ENCODE data around the gene PDS5B. TPM values are rescaled to one million over a fixed set of nuclear protein-coding genes. Genes with fewer than 3 reads are reported as not detected.

The PDS5B gene
- total RNA-seq, 1 experiment from 2014 or later: 26.5 TPM

DNA sequence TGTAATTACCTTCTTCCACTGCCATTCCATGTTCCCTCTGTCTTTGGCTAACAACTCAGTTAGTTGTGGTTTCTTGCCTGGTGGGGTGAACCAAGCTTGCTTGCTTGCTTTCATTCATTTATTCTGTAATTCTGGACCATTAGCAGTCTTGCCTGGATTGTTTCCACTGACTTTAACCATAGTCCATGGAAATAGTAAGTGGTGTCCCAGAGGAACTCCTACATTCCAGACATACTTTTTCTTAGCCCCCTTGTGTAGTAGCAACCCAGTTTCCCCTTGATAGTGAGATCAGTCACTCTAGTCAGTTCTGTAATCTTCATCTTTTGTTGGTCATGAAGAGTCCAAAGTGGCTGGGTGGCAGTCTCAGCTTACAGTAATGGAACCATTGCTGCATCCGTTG lies 23.2 kb downstream of the PDS5B start:
- Histone ChIP-seq H3K36me3 (ENCODE audit: control insufficient read depth in 1 of 2, insufficient read depth in 2 of 2, low read length in 2 of 2) (no peaks in the 10 kb centered on the region), H3K79me2 (ENCODE audit: insufficient read depth, low read length) (peaks cover 80% of the 10 kb centered on the region), H3K4me2 (ENCODE audit: low read length) (no peak overlapping the region), H3K27me3 (ENCODE audit: insufficient read depth, low read length) (no peaks in the 10 kb centered on the region), H3K4me1 (ENCODE audit: control insufficient read depth in 1 of 2, insufficient read depth in 2 of 2, low read length in 2 of 2) (no peaks in the 10 kb centered on the region), H3K9me3 (ENCODE audit: control insufficient read depth in 1 of 2, insufficient read depth in 1 of 2, low read depth in 1 of 2, low read length in 2 of 2) (no peaks in the 10 kb centered on the region), H2AFZ (ENCODE audit: low read depth, low read length, poor library complexity, severe bottlenecking) (no peak overlapping the region), H3K4me3 (replicated peaks in 1 of 2; ENCODE audit: low read depth in 1 of 2, low read length in 2 of 2) (no peak overlapping the region), H3K9me2 (ENCODE audit: insufficient read depth) (no peaks in the 10 kb centered on the region), H3K9ac (ENCODE audit: low read length) (no peak overlapping the region), H4K20me1 (ENCODE audit: insufficient read depth) (peaks cover 6% of the 10 kb centered on the region; the same call in 1 of the 2 replicates), H3K27ac (ENCODE audit: low read depth, low read length) (no peak overlapping the region)
- TF ChIP-seq SP1 (IDR thresholded peaks at IDR 0.05; ENCODE audit: low read depth): no peak
- TF ChIP-seq, protein P1, sequence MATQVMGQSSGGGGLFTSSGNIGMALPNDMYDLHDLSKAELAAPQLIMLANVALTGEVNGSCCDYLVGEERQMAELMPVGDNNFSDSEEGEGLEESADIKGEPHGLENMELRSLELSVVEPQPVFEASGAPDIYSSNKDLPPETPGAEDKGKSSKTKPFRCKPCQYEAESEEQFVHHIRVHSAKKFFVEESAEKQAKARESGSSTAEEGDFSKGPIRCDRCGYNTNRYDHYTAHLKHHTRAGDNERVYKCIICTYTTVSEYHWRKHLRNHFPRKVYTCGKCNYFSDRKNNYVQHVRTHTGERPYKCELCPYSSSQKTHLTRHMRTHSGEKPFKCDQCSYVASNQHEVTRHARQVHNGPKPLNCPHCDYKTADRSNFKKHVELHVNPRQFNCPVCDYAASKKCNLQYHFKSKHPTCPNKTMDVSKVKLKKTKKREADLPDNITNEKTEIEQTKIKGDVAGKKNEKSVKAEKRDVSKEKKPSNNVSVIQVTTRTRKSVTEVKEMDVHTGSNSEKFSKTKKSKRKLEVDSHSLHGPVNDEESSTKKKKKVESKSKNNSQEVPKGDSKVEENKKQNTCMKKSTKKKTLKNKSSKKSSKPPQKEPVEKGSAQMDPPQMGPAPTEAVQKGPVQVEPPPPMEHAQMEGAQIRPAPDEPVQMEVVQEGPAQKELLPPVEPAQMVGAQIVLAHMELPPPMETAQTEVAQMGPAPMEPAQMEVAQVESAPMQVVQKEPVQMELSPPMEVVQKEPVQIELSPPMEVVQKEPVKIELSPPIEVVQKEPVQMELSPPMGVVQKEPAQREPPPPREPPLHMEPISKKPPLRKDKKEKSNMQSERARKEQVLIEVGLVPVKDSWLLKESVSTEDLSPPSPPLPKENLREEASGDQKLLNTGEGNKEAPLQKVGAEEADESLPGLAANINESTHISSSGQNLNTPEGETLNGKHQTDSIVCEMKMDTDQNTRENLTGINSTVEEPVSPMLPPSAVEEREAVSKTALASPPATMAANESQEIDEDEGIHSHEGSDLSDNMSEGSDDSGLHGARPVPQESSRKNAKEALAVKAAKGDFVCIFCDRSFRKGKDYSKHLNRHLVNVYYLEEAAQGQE (IDR thresholded peaks at IDR 0.05; ENCODE audit: low read depth): no peak
- no peak for TF ChIP-seq EGR1 (IDR thresholded peaks at IDR 0.05; ENCODE audit: low read depth)
- TF ChIP-seq CBX3 (IDR thresholded peaks at IDR 0.05; ENCODE audit: low read depth): no peak
- no peak for TF ChIP-seq TCF7L2 (IDR thresholded peaks at IDR 0.05; ENCODE audit: borderline replicate concordance, extremely low read depth, insufficient read depth, insufficient read length)
- DNase-seq (ENCODE audit: low read depth, low spot score): no peak
- no TSS peak for BruUV-seq (replicated peaks)
- ChIA-PET RAD21 (ENCODE audit: low non-redundant PET in 1 of 2, low total read pairs in 2 of 2, uncharacterized antibody in 2 of 2, unreplicated experiment in 2 of 2) (no interaction called here), CTCF (no interaction called here), POLR2A (no interaction called here)
- ATAC-seq: no peak
- intact Hi-C loops (cut with micrococcal nuclease): no loop called here

DNA sequence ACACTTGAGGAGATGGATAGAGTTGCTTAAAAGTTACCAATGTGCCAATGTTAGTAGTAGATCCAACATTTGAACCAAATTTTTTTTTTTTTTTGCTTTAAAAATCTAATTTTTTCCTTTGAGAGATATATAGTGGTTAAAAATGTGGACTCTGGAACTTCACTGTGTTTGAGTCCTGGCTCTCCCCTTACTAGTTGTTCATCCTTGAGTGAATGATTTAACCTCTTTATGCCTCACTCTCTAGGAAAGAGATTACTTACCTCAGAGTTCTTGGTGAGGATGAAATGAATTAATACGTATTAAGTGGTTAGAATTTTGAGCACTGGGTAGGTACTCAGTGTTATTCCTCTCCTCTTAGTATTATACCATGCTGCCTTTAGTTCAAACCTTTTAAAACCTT lies 24.3 kb downstream of the PDS5B start:
- Histone ChIP-seq H4K20me1 (ENCODE audit: insufficient read depth) (peaks cover 6% of the 10 kb centered on the region; the same call in 1 of the 2 replicates), H3K36me3 (ENCODE audit: control insufficient read depth in 1 of 2, insufficient read depth in 2 of 2, low read length in 2 of 2) (no peaks in the 10 kb centered on the region), H3K27me3 (ENCODE audit: insufficient read depth, low read length) (no peaks in the 10 kb centered on the region), H2AFZ (ENCODE audit: low read depth, low read length, poor library complexity, severe bottlenecking) (no peak overlapping the region), H3K4me1 (ENCODE audit: control insufficient read depth in 1 of 2, insufficient read depth in 2 of 2, low read length in 2 of 2) (no peaks in the 10 kb centered on the region), H3K4me3 (replicated peaks in 1 of 2; ENCODE audit: low read depth in 1 of 2, low read length in 2 of 2) (no peak overlapping the region), H3K4me2 (ENCODE audit: low read length) (no peak overlapping the region), H3K27ac (ENCODE audit: low read depth, low read length) (no peak overlapping the region), H3K9me3 (ENCODE audit: control insufficient read depth in 1 of 2, insufficient read depth in 1 of 2, low read depth in 1 of 2, low read length in 2 of 2) (no peaks in the 10 kb centered on the region), H3K9ac (ENCODE audit: low read length) (no peak overlapping the region), H3K79me2 (ENCODE audit: insufficient read depth, low read length) (peaks cover 86% of the 10 kb centered on the region), H3K9me2 (ENCODE audit: insufficient read depth) (no peaks in the 10 kb centered on the region)
- ChIA-PET POLR2A (no interaction called here), CTCF (no interaction called here), RAD21 (ENCODE audit: low non-redundant PET in 1 of 2, low total read pairs in 2 of 2, uncharacterized antibody in 2 of 2, unreplicated experiment in 2 of 2) (no interaction called here)
- BruUV-seq (replicated peaks): no TSS peak
- TF ChIP-seq, protein P2, sequence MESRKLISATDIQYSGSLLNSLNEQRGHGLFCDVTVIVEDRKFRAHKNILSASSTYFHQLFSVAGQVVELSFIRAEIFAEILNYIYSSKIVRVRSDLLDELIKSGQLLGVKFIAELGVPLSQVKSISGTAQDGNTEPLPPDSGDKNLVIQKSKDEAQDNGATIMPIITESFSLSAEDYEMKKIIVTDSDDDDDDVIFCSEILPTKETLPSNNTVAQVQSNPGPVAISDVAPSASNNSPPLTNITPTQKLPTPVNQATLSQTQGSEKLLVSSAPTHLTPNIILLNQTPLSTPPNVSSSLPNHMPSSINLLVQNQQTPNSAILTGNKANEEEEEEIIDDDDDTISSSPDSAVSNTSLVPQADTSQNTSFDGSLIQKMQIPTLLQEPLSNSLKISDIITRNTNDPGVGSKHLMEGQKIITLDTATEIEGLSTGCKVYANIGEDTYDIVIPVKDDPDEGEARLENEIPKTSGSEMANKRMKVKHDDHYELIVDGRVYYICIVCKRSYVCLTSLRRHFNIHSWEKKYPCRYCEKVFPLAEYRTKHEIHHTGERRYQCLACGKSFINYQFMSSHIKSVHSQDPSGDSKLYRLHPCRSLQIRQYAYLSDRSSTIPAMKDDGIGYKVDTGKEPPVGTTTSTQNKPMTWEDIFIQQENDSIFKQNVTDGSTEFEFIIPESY (IDR thresholded peaks at IDR 0.05; ENCODE audit: extremely low read depth, insufficient replicate concordance, low read length): no peak
- DNase-seq (ENCODE audit: low read depth, low spot score) (no peak), ATAC-seq (no peak)
- intact Hi-C loops (cut with micrococcal nuclease): no loop called here

Data from HCT116 (cell line).